ENCODE results near the gene PNRC2.

DNA sequence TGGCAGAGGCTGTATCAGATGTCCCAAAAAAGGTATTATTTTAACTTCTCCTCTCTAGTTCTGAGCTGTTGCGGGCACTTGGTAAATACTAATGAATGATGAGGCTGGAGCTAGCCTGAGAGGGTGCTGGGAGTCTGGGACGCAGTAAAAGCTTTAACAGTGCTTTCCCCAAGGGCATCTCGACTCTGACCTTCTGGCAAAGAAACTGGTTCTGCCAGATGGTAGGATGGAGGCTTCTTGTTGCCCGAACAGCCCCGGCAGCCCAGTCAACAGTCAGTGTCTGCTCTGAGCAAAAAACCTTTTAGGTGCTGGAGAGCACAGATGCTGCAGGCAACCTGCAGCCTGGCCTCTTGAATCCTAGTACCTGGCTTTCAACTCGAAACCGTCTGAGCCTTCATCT, 2.5 kb upstream of the PNRC2 start:
- TF ChIP-seq, protein P1, sequence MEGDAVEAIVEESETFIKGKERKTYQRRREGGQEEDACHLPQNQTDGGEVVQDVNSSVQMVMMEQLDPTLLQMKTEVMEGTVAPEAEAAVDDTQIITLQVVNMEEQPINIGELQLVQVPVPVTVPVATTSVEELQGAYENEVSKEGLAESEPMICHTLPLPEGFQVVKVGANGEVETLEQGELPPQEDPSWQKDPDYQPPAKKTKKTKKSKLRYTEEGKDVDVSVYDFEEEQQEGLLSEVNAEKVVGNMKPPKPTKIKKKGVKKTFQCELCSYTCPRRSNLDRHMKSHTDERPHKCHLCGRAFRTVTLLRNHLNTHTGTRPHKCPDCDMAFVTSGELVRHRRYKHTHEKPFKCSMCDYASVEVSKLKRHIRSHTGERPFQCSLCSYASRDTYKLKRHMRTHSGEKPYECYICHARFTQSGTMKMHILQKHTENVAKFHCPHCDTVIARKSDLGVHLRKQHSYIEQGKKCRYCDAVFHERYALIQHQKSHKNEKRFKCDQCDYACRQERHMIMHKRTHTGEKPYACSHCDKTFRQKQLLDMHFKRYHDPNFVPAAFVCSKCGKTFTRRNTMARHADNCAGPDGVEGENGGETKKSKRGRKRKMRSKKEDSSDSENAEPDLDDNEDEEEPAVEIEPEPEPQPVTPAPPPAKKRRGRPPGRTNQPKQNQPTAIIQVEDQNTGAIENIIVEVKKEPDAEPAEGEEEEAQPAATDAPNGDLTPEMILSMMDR (IDR thresholded peaks at IDR 0.05), result no peak
- TF ChIP-seq POLR2A (IDR thresholded peaks at IDR 0.05), result no peak

All from Peyer's patch (tissue), 4 donors.